HG03558 (cell line): ENCODE results near the gene NFIX.

Experiments
- ATAC-seq: cut with Tn5 transposase; IDR thresholded peaks from one replicate; pipeline ENCODE4 v1.9.1; 2021; ENCODE audit warnings: moderate number of reproducible peaks; ENCODE audit not compliant: unreplicated experiment; ENCODE audit errors: extremely low read depth

NFIX gene

DNA sequence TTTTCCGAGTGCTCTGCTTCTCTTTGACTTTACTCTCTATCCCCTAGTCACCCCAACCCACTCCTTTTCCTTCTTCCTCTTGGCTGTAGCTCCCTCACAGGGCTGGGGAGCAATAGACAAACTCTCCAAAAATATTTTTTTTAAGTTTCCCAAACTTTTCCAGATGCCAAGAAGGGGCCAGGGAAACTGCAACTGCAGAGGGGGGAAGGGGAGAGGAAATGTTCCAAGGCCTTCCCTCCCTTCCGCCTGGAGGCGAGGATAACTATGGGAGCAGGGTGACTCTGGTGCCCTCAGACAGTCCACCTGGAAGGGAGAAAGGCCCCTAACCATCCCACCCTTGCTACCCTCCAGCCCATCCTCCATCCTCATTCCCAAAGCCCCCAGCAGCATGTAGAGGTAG is 58.0 kb downstream of the NFIX start:
- ATAC-seq, result no peak

DNA sequence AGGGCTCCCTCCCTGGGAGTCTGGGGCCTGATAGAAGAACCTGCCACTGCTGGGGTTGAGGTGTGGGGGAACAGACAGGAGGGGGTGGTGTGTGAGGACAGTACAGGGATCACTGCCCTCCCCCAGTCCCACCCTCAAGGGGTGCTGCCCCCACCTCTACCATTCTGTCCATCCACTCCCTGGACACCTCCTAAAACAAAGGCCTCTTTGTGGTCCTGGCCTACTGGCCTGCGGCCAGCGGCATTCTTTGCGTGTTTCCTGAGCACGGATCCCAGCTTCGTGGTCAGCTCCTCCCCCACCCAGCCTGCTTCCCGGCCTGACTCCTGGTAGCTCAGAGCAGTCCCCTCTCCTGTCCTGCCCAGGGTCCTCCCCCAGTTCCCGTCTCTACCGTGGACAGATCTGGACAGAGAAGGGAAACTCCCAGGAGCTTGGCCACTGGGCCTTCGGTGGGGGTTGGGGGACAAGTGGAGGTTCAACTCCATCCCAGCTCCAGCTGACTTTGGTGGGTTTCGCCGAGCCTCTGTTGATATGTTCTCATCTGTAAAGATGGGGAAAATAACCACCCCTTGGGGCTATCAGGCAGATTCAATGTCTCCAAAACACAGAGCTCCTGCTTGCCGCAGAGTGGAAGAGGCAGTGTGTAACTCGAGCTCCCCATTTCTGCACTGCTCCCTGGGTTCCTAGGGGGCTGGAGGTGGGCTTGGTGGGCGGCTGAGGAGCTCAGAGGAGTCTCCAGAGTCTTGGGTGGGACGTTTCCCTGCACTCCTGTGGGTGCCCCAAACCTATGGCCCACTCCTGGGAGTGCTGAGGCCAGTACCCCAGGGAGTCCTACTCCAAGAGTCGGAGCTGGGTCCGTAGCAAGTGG is 58.7 kb downstream of the NFIX start:
- no peak for ATAC-seq

GRCh38 chr19:13054626-13055212 is 59.4 kb downstream of the NFIX start:
- no peak for ATAC-seq

- ATAC-seq, result no peak
These were observed 60.2 kb downstream of the NFIX start for GRCh38 chr19:13055213-13056051.

- ATAC-seq, result no peak
These were observed 60.9 kb downstream of the NFIX start for GRCh38 chr19:13056052-13056660.

GRCh38 chr19:13057147-13057572 is 61.9 kb downstream of the NFIX start:
- no peak for ATAC-seq

DNA sequence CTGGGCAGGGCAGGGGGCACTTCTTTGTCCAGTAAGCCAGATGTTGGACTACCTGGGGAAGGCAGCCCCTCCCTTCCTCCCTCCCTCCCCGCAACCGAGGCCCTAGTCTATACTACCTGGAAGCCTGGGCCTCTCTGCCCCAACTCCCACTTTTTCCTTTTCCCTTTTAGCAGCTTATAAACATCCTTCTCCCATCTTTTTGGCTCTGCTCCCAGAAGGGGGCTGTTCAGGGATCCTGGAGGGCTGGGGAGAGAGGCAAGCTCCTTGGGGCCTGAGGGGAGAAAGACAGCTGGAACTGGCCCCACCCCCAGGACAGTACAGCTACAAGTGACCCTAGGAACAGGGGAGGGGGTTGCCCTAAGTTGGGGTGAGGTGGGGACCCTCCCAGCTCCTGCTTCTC is 62.5 kb downstream of the NFIX start:
- no peak for ATAC-seq

- no peak for ATAC-seq
These were observed 63.8 kb downstream of the NFIX start for GRCh38 chr19:13058951-13059660.

DNA sequence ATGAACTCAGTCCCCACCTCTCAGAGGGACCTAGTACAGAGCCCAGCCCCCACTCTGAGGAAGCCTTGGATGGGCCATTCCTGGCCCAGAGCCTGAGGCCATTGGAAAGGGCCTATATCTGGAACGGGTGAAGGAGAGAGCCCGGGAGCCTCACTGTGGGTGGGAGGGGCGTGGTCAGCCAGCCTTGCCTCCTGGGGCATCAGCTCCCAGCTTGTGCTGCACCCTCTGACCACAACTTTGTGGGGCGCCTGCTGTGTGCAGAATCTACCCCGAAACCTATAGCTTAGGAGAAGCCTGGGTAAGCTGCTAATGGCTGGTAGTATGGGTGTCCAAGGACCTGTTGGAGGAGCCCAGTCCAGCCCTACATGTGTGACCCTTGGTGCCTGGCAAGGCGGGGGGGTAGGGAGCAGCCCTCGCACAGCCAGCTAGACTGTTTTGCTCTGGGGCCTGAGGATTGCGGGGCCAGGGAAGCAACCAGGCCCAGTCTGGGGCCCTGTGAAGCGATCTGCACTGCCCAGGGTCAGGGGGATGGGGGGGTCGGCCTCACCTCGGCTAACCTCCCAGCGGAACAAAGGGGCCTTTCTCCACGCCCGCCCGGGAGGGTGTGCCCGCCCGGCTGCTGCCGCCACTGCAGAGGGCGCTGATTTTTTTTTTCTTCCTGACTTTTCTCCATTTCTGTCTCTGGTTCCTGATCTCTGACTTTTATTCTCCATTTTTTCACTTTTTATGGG is 65.1 kb downstream of the NFIX start:
- ATAC-seq, result no peak

GRCh38 chr19:13060964-13061927 is 66.0 kb downstream of the NFIX start:
- no peak for ATAC-seq

GRCh38 chr19:13062317-13062716 is 67.0 kb downstream of the NFIX start:
- no peak for ATAC-seq

- no peak for ATAC-seq
These were observed 68.3 kb downstream of the NFIX start for GRCh38 chr19:13063461-13064091.

- ATAC-seq, result no peak
These were observed 68.8 kb downstream of the NFIX start for GRCh38 chr19:13064092-13064489.

DNA sequence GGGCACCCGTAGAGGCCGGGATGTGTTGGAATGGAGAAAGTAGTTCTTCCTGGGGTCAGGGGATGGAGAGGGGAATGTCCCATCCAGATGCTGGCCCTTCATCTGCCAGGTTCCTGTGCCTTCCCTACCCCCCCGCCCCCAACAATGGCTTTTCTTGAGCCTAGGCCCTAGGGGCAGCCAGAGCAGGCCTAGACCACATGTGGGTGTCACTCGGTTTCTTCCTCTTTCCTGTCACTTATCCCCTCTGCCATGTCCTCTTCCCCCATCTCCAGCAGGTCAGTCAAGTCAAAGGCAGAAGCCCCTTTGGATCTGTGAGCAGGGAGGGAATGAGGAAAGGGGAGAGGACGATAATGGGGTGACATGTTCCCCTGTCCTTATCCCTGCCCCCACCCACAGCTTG is 71.0 kb downstream of the NFIX start:
- no peak for ATAC-seq

DNA sequence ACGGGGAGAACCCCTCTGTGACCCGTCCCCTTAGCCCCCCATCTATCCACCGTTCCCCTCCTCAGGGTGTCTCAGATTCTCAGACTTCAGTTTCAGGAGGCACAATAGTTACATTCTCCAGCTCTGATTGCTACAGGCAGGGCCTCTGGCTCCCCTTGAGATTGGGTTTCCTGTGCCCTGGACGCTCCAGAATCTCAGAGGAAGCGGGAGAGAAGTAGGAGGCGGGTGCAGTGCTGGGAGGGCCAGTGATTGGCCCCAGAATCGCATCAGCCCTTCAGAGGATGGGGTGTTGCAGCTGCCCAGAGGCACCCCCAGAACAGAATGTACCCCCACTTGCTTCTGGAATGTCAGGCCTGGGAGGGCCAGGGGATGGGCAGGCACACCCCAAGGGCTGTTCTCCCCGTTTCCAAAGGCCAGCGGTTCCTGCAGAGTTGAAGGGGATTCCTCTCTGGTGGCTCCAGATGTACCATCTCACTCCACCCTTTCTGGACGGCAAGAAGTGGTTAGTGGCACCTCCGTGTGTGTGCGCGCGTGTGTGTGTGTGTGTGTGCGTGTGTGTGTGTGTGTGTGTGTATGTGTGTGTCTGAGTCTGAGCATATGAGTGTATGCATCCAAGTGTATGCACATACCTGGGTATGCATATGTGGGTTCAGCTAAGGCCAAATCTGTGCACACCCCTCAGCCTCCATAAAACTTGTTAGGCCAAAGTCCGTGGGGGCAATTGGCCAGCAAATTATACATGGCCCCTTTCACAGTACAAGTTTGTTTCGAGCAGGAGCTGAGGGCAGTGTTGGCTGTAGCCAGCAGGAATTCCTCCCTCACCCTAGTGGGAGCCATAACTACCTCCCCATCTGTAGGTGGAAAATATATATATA is 71.9 kb downstream of the NFIX start:
- ATAC-seq, result no peak

- ATAC-seq, result no peak
These were observed 73.0 kb downstream of the NFIX start for GRCh38 chr19:13068085-13068846.
